Neural cell (in vitro differentiated cells): ENCODE measurements around the gene TMPRSS6. TPM values are rescaled to one million over a fixed set of nuclear protein-coding genes. Genes with fewer than 3 reads are reported as not detected.

Experiments
- H2AFZ ChIP-seq: fragments of 200-600, 300-800 bp; sonication (generic), shearing (Covaris generic); 2 replicates; pipeline ENCODE4 v1.6.0; 2014; ENCODE audit warnings: low read depth, mild to moderate bottlenecking, antibody characterized with exemption, low read length, moderate library complexity
- H3F3A ChIP-seq: fragments of 200-600 bp; shearing (Covaris generic); 2 replicates; pipeline ENCODE4 v1.6.1; 2016; ENCODE audit warnings: mild to moderate bottlenecking, moderate library complexity, mixed read lengths, antibody characterized with exemption, low read length; ENCODE audit not compliant: insufficient read depth, poor library complexity, severe bottlenecking
- H3K27ac ChIP-seq: fragments of 200-600, 300-800 bp; sonication (generic), shearing (Covaris generic); 2 replicates; pipeline ENCODE4 v1.5.1; 2014; ENCODE audit warnings: mild to moderate bottlenecking, low read length, moderate library complexity
- H3K27me3 ChIP-seq: fragments of 300-800, 200-600 bp; sonication (generic), shearing (Covaris generic); 2 replicates; pipeline ENCODE4 v1.6.0; 2014; ENCODE audit warnings: mild to moderate bottlenecking, low read depth, low read length, moderate library complexity; ENCODE audit not compliant: insufficient read depth
- H3K36me3 ChIP-seq: fragments of 300-800, 200-600 bp; sonication (generic), shearing (Covaris generic); 2 replicates; pipeline ENCODE4 v1.5.1; 2014; ENCODE audit warnings: mild to moderate bottlenecking, antibody characterized with exemption, low read length, moderate library complexity; ENCODE audit not compliant: insufficient read depth
- H3K4me2 ChIP-seq: fragments of 300-800, 200-600 bp; sonication (generic), shearing (Covaris generic); 2 replicates; pipeline ENCODE4 v1.6.0; 2014; ENCODE audit warnings: mild to moderate bottlenecking, low read length
- H3K4me3 ChIP-seq: fragments of 300-800, 200-600 bp; sonication (generic), shearing (Covaris generic); 2 replicates; pipeline ENCODE4 v1.5.1; 2014; ENCODE audit warnings: mild to moderate bottlenecking, low read length, moderate library complexity
- H3K79me2 ChIP-seq: fragments of 200-600 bp; shearing (Covaris generic); replicated peaks from 2 replicates; pipeline ENCODE4 v1.6.0; 2014; ENCODE audit warnings: mild to moderate bottlenecking, low read length, moderate library complexity; ENCODE audit not compliant: insufficient read depth
- H3K9ac ChIP-seq: fragments of 300-800, 200-600 bp; sonication (generic), shearing (Covaris generic); 2 replicates; pipeline ENCODE4 v1.6.1; 2016; ENCODE audit warnings: mild to moderate bottlenecking, low read length, mixed read lengths
- H3K9me2 ChIP-seq: fragments of 200-600 bp; shearing (Covaris generic); 2 replicates; pipeline ENCODE4 v1.6.1; 2016; ENCODE audit warnings: mild to moderate bottlenecking, low read length, mixed read lengths; ENCODE audit not compliant: insufficient read depth
- H3K9me3 ChIP-seq: fragments of 200-600, 300-800 bp; sonication (generic), shearing (Covaris generic); 2 replicates; pipeline ENCODE4 v1.6.1; 2016; ENCODE audit warnings: mild to moderate bottlenecking, mixed run types, low read length, moderate library complexity, mixed read lengths
- H4K20me1 ChIP-seq: fragments of 200-600 bp; shearing (Covaris generic); 2 replicates; pipeline ENCODE4 v1.6.1; 2016; ENCODE audit warnings: mild to moderate bottlenecking, mixed run types; ENCODE audit not compliant: insufficient read depth
- EP300 ChIP-seq: fragments of 450-650 bp; conservative IDR thresholded peaks from 2 replicates; pipeline ENCODE4 v1.6.1; 2014; ENCODE audit warnings: antibody characterized with exemption, mild to moderate bottlenecking, moderate library complexity; ENCODE audit not compliant: poor library complexity, severe bottlenecking
- EZH2 ChIP-seq: fragments of 200-600, 300-800 bp; shearing (Covaris generic), sonication (generic); IDR thresholded peaks from 2 replicates; pipeline ENCODE4 v1.6.1; 2014; ENCODE audit warnings: antibody characterized with exemption, low read length, borderline replicate concordance, mild to moderate bottlenecking; ENCODE audit not compliant: insufficient read depth, poor library complexity, severe bottlenecking
- MXI1 ChIP-seq: fragments of 450-650 bp; conservative IDR thresholded peaks from 2 replicates; pipeline ENCODE4 v1.6.1; 2014; ENCODE audit warnings: antibody characterized with exemption, mild to moderate bottlenecking; ENCODE audit not compliant: poor library complexity, severe bottlenecking
- POLR2AphosphoS5 ChIP-seq: IDR thresholded peaks from 2 replicates; pipeline ENCODE4 v1.6.1; 2012
- RAD21 ChIP-seq: fragments of 450-650 bp; conservative IDR thresholded peaks from 2 replicates; pipeline ENCODE4 v1.6.1; 2014; ENCODE audit warnings: antibody characterized with exemption, mild to moderate bottlenecking, moderate library complexity
- SMC3 ChIP-seq: fragments of 450-650 bp; conservative IDR thresholded peaks from 2 replicates; pipeline ENCODE4 v1.6.1; 2014; ENCODE audit warnings: antibody characterized with exemption, mild to moderate bottlenecking, moderate library complexity; ENCODE audit not compliant: poor library complexity
- TAF1 ChIP-seq: IDR thresholded peaks from 2 replicates; pipeline ENCODE4 v1.6.1; 2012; ENCODE audit warnings: low read depth
- polyA plus RNA-seq: library from polyadenylated mRNA; depleted of rRNA; stranded (reverse); fragments of >200 nt; gene quantifications from 2 replicates; pipeline ENCODE4 v1.2.3, GENCODE V29; 2014
- TF ChIP-seq, protein P1 (sequence below): IDR thresholded peaks from 2 replicates; pipeline ENCODE4 v1.6.1; 2012; ENCODE audit warnings: borderline replicate concordance
- TF ChIP-seq, protein P2 (sequence below): fragments of 450-650 bp; IDR thresholded peaks from 2 replicates; pipeline ENCODE4 v1.5.1; 2014; ENCODE audit warnings: antibody characterized with exemption, mild to moderate bottlenecking, moderate library complexity; ENCODE audit not compliant: poor library complexity, severe bottlenecking

TMPRSS6 gene
- polyA plus RNA-seq, 1 donor from 2014 or later = not detected

DNA sequence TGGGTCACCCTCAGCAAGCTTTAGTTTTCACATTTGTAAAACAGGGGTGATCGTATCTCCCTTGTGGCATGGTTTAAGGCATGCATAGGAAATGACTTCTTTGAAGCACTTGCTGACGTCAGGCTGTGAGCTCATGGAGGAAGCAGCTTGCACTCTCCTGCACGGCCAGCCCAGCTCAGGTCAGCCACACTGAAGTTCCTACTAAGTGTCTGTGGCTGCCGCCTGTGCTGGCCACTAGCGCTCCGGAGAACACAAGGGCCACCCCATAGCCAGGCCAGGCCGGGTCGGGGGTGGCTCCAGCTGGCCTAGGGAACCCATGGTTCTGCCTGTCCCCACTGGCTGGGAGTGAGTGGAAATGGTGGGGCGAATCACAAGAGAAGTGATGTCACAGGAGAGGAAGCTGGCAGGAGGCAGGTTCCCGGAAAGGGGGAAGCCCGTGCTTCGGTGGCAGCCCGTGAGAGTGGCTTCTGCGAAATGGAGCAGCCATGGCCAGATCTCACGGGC lies 29.8 kb downstream of the TMPRSS6 start:
- no peaks in the 10 kb centered on the region for H3K36me3 ChIP-seq
- H3K79me2 ChIP-seq = no peaks in the 10 kb centered on the region
- no peak overlapping the region for H2AFZ ChIP-seq
- no peak overlapping the region for H3K4me3 ChIP-seq
- no peaks in the 10 kb centered on the region for H3K9me3 ChIP-seq
- no peaks in the 10 kb centered on the region for H3F3A ChIP-seq
- H3K27ac ChIP-seq = no peak overlapping the region
- H4K20me1 ChIP-seq = no peaks in the 10 kb centered on the region
- TF ChIP-seq EZH2 = no peak
- TF ChIP-seq TAF1 = no peak
- TF ChIP-seq, protein P1, sequence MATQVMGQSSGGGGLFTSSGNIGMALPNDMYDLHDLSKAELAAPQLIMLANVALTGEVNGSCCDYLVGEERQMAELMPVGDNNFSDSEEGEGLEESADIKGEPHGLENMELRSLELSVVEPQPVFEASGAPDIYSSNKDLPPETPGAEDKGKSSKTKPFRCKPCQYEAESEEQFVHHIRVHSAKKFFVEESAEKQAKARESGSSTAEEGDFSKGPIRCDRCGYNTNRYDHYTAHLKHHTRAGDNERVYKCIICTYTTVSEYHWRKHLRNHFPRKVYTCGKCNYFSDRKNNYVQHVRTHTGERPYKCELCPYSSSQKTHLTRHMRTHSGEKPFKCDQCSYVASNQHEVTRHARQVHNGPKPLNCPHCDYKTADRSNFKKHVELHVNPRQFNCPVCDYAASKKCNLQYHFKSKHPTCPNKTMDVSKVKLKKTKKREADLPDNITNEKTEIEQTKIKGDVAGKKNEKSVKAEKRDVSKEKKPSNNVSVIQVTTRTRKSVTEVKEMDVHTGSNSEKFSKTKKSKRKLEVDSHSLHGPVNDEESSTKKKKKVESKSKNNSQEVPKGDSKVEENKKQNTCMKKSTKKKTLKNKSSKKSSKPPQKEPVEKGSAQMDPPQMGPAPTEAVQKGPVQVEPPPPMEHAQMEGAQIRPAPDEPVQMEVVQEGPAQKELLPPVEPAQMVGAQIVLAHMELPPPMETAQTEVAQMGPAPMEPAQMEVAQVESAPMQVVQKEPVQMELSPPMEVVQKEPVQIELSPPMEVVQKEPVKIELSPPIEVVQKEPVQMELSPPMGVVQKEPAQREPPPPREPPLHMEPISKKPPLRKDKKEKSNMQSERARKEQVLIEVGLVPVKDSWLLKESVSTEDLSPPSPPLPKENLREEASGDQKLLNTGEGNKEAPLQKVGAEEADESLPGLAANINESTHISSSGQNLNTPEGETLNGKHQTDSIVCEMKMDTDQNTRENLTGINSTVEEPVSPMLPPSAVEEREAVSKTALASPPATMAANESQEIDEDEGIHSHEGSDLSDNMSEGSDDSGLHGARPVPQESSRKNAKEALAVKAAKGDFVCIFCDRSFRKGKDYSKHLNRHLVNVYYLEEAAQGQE = no peak
- no peak for TF ChIP-seq SMC3
- TF ChIP-seq, protein P2, sequence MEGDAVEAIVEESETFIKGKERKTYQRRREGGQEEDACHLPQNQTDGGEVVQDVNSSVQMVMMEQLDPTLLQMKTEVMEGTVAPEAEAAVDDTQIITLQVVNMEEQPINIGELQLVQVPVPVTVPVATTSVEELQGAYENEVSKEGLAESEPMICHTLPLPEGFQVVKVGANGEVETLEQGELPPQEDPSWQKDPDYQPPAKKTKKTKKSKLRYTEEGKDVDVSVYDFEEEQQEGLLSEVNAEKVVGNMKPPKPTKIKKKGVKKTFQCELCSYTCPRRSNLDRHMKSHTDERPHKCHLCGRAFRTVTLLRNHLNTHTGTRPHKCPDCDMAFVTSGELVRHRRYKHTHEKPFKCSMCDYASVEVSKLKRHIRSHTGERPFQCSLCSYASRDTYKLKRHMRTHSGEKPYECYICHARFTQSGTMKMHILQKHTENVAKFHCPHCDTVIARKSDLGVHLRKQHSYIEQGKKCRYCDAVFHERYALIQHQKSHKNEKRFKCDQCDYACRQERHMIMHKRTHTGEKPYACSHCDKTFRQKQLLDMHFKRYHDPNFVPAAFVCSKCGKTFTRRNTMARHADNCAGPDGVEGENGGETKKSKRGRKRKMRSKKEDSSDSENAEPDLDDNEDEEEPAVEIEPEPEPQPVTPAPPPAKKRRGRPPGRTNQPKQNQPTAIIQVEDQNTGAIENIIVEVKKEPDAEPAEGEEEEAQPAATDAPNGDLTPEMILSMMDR = no peak
- TF ChIP-seq MXI1 = no peak
- no peak for TF ChIP-seq EP300
- no peak for TF ChIP-seq RAD21
- no peak for TF ChIP-seq POLR2AphosphoS5
- no peaks in the 10 kb centered on the region for H3K27me3 ChIP-seq
- no peak overlapping the region for H3K9ac ChIP-seq
- H3K4me2 ChIP-seq = no peak overlapping the region
- no peaks in the 10 kb centered on the region for H3K9me2 ChIP-seq

DNA sequence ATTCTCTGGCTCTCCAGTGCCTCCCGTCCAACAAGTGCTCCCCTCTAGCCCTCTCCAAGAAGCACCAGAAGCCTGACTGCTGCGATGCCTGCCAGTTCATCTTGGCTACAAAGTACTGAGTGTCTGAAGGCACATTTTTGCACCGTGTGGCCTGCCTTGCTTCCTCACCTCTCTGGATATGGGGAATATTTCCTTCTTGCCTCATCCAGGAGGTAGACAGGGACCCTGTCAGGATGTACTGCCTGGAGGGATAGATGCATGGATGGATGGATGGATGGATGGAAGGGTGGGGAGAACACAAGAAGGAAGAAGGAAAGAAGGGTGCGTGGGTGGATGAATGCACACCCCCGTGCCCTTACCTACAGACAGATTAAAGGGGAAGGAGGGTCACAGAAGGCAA lies 30.4 kb downstream of the TMPRSS6 start:
- TF ChIP-seq TAF1 (no peak), EP300 (no peak), SMC3 (no peak)
- no peak overlapping the region for H3K4me3 ChIP-seq
- no peaks in the 10 kb centered on the region for H3F3A ChIP-seq
- no peaks in the 10 kb centered on the region for H4K20me1 ChIP-seq
- H2AFZ ChIP-seq = no peak overlapping the region
- H3K27ac ChIP-seq = no peak overlapping the region
- H3K9ac ChIP-seq = no peak overlapping the region
- H3K9me3 ChIP-seq = no peaks in the 10 kb centered on the region
- H3K79me2 ChIP-seq = no peaks in the 10 kb centered on the region
- no peaks in the 10 kb centered on the region for H3K27me3 ChIP-seq
- H3K4me2 ChIP-seq = no peak overlapping the region
- H3K9me2 ChIP-seq = no peaks in the 10 kb centered on the region
- H3K36me3 ChIP-seq = no peaks in the 10 kb centered on the region
